IMR-90 (cell line): Measurements from ENCODE around the gene ATPAF2. TPM values are rescaled to one million over a fixed set of nuclear protein-coding genes. Genes with fewer than 3 reads are reported as not detected.

Experiments used
- ATAC-seq: fragments of 200-7000 bp; cut with Tn5 transposase; 2 replicates; pipeline ENCODE4 v1.9.1; 2020; ENCODE audit warnings: low read depth, mild to moderate bottlenecking, moderate library complexity
- BruUV-seq: library from RNA; stranded (reverse); fragments of 400-500 nt; replicated peaks from 2 replicates; lab custom pipeline; 2021; lab: Mats Ljungman, UMichigan
- CTCF ChIA-PET: fragments of 300-600 bp; formaldehyde crosslinking; extraction: SDS; loops from one replicate; lab custom pipeline; 2021; ENCODE audit warnings: antibody characterized with exemption; lab: Yijun Ruan, JAX
- POLR2A ChIA-PET: fragments of 300-600 bp; sonication (Branson Sonifier 250); formaldehyde crosslinking; loops from one replicate; lab custom pipeline; 2022; ENCODE audit warnings: antibody characterized with exemption; ENCODE audit not compliant: unreplicated experiment; lab: Charles Lee
- DNase-seq: peaks from one replicate; pipeline ENCODE4 v3.0.0; 2013
- H2AFZ ChIP-seq: replicated peaks from 2 replicates; pipeline ENCODE3; 2013; ENCODE audit warnings: low read length, mild to moderate bottlenecking; ENCODE audit not compliant: poor library complexity
- H2AK5ac ChIP-seq: 2 replicates; pipeline ENCODE4 v1.6.1; 2013; ENCODE audit warnings: low read depth, low read length, inconsistent platforms
- H2AK9ac ChIP-seq: replicated peaks from 2 replicates; pipeline ENCODE3; 2013; ENCODE audit warnings: mild to moderate bottlenecking, low read depth, low read length, moderate library complexity; ENCODE audit not compliant: poor library complexity
- H2BK120ac ChIP-seq: 2 replicates; pipeline ENCODE4 v1.6.1; 2013; ENCODE audit warnings: low read depth, low read length, inconsistent platforms
- H2BK15ac ChIP-seq: 3 replicates; pipeline ENCODE4 v1.6.1; 2013; ENCODE audit warnings: low read depth, low read length, inconsistent platforms
- H2BK20ac ChIP-seq: 2 replicates; pipeline ENCODE4 v1.6.1; 2013; ENCODE audit warnings: low read depth, mild to moderate bottlenecking, inconsistent platforms, low read length, moderate library complexity
- H2BK5ac ChIP-seq: 2 replicates; pipeline ENCODE4 v1.6.1; 2013; ENCODE audit warnings: mild to moderate bottlenecking, low read depth, low read length, inconsistent platforms; ENCODE audit not compliant: poor library complexity, severe bottlenecking
- H3K14ac ChIP-seq: replicated peaks from 2 replicates; pipeline ENCODE4 v1.6.1; 2013; ENCODE audit warnings: low read depth, low read length, inconsistent platforms
- H3K18ac ChIP-seq: 2 replicates; pipeline ENCODE4 v1.6.1; 2013; ENCODE audit warnings: low read depth, low read length, control low read depth
- H3K23ac ChIP-seq: 2 replicates; pipeline ENCODE4 v1.6.1; 2013; ENCODE audit warnings: low read depth, low read length, inconsistent platforms
- H3K27ac ChIP-seq: 2 replicates; pipeline ENCODE4 v1.5.1; 2013; ENCODE audit warnings: mild to moderate bottlenecking, control low read depth, low read length; ENCODE audit not compliant: insufficient read depth
- H3K27me3 ChIP-seq: 2 replicates; pipeline ENCODE4 v1.6.1; 2013; ENCODE audit warnings: low read length; ENCODE audit not compliant: control insufficient read depth, insufficient read depth
- H3K36me3 ChIP-seq: 2 replicates; pipeline ENCODE4 v1.6.1; 2013; ENCODE audit warnings: low read length, mixed read lengths; ENCODE audit not compliant: control insufficient read depth, insufficient read depth
- H3K4ac ChIP-seq: 2 replicates; pipeline ENCODE4 v1.6.1; 2013; ENCODE audit warnings: low read depth, low read length, inconsistent platforms
- H3K4me1 ChIP-seq: 2 replicates; pipeline ENCODE4 v1.6.1; 2013; ENCODE audit warnings: low read length, mixed read lengths; ENCODE audit not compliant: control insufficient read depth, insufficient read depth
- H3K4me2 ChIP-seq: 2 replicates; pipeline ENCODE4 v1.6.1; 2013; ENCODE audit warnings: low read depth, mild to moderate bottlenecking, control low read depth, low read length, moderate library complexity
- H3K4me3 ChIP-seq: 2 replicates; pipeline ENCODE4 v1.5.1; 2013; ENCODE audit warnings: low read depth, mild to moderate bottlenecking, control low read depth, low read length, moderate library complexity; ENCODE audit not compliant: insufficient read depth
- H3K56ac ChIP-seq: 2 replicates; pipeline ENCODE4 v1.6.1; 2013; ENCODE audit warnings: low read length, inconsistent platforms; ENCODE audit not compliant: insufficient read depth; ENCODE audit errors: extremely low read depth
- H3K79me1 ChIP-seq, 2 experiments: 2 replicates each; pipeline ENCODE4 v1.6.1; 2013; ENCODE audit warnings: low read length in 2 of 2, inconsistent platforms in 1 of 2, low read depth in 1 of 2
- H3K9ac ChIP-seq: 2 replicates; pipeline ENCODE4 v1.6.1; 2013; ENCODE audit warnings: low read depth, low read length, control low read depth
- H3K9me1 ChIP-seq: 2 replicates; pipeline ENCODE4 v1.6.1; 2013; ENCODE audit warnings: low read length, inconsistent platforms; ENCODE audit not compliant: insufficient read depth
- H3K9me3 ChIP-seq: 2 replicates; pipeline ENCODE4 v1.6.1; 2013; ENCODE audit warnings: low read length; ENCODE audit not compliant: control insufficient read depth, insufficient read depth
- H4K20me1 ChIP-seq: 2 replicates; pipeline ENCODE4 v1.6.1; 2013; ENCODE audit warnings: low read length, inconsistent platforms; ENCODE audit not compliant: insufficient read depth
- H4K5ac ChIP-seq: 2 replicates; pipeline ENCODE4 v1.6.1; 2013; ENCODE audit warnings: mild to moderate bottlenecking, low read depth, low read length, control low read depth
- H4K8ac ChIP-seq, 2 experiments: 2 replicates each; pipeline ENCODE4 v1.6.1; 2013; ENCODE audit warnings: low read depth in 2 of 2, low read length in 2 of 2, control low read depth in 1 of 2, inconsistent platforms in 1 of 2
- H4K91ac ChIP-seq: 2 replicates; pipeline ENCODE4 v1.6.1; 2013; ENCODE audit warnings: low read depth, low read length, inconsistent platforms; ENCODE audit not compliant: insufficient read depth
- BHLHE40 ChIP-seq: fragments of 150-350 bp; IDR thresholded peaks from 2 replicates; pipeline ENCODE4 v1.6.1; 2016; ENCODE audit warnings: mild to moderate bottlenecking, low read depth, low read length
- CEBPB ChIP-seq: IDR thresholded peaks from 2 replicates; pipeline ENCODE4 v1.6.1; 2012; ENCODE audit warnings: low read depth, low read length, improper control_type of control experiment
- CHD1 ChIP-seq: IDR thresholded peaks from 2 replicates; pipeline ENCODE4 v1.6.1; 2012; ENCODE audit warnings: low read depth, low read length, improper control_type of control experiment
- ELK1 ChIP-seq: fragments of 150-350 bp; IDR thresholded peaks from 2 replicates; pipeline ENCODE4 v1.6.1; 2016; ENCODE audit warnings: low read depth, mild to moderate bottlenecking, low read length, moderate library complexity, borderline replicate concordance
- FOS ChIP-seq: fragments of 150-350 bp; IDR thresholded peaks from 2 replicates; pipeline ENCODE4 v1.6.1; 2016; ENCODE audit warnings: low read depth, low read length
- MAFK ChIP-seq: IDR thresholded peaks from 2 replicates; pipeline ENCODE4 v1.6.1; 2012; ENCODE audit warnings: low read depth, low read length, improper control_type of control experiment
- MAZ ChIP-seq: IDR thresholded peaks from 2 replicates; pipeline ENCODE4 v1.6.1; 2012; ENCODE audit warnings: low read depth, mild to moderate bottlenecking, low read length, improper control_type of control experiment, moderate library complexity, borderline replicate concordance
- MXI1 ChIP-seq: IDR thresholded peaks from 2 replicates; pipeline ENCODE4 v1.6.1; 2012; ENCODE audit warnings: low read depth, mild to moderate bottlenecking, low read length, moderate library complexity, borderline replicate concordance
- NFE2L2 ChIP-seq: fragments of 150-350 bp; IDR thresholded peaks from 2 replicates; pipeline ENCODE4 v1.6.1; 2016; ENCODE audit warnings: low read depth, mild to moderate bottlenecking, low read length
- POLR2A ChIP-seq: IDR thresholded peaks from 2 replicates; pipeline ENCODE4 v1.6.1; 2012; ENCODE audit warnings: mild to moderate bottlenecking, low read depth, low read length
- RAD21 ChIP-seq: IDR thresholded peaks from 2 replicates; pipeline ENCODE4 v1.6.1; 2012; ENCODE audit warnings: low read length, improper control_type of control experiment
- RCOR1 ChIP-seq: IDR thresholded peaks from 2 replicates; pipeline ENCODE4 v1.6.1; 2012; ENCODE audit warnings: mild to moderate bottlenecking, low read length, improper control_type of control experiment; ENCODE audit not compliant: insufficient replicate concordance
- RFX5 ChIP-seq: IDR thresholded peaks from 2 replicates; pipeline ENCODE4 v1.8.0; 2012; ENCODE audit warnings: low read depth, mild to moderate bottlenecking, low read length, moderate library complexity
- USF2 ChIP-seq: fragments of 150-350 bp; IDR thresholded peaks from 2 replicates; pipeline ENCODE4 v1.6.1; 2017; ENCODE audit warnings: mild to moderate bottlenecking, antibody characterized with exemption, low read length, low read depth
- WGBS, 2 experiments: methylation state at CpG; one replicate each; pipeline versions ENCODE4 v1.1.5 to v1.1.7; 2013; ENCODE audit warnings: missing lambda C conversion rate in 2 of 2; ENCODE audit not compliant: insufficient read length in 1 of 2; ENCODE audit errors: extremely low coverage in 2 of 2; 5-methylcytosine and 5-hydroxymethylcytosine counted together
- dilution Hi-C: fragments of 300-500 bp; cut with HindIII; formaldehyde crosslinking; loops from one replicate; pipeline ENCODE4 v1.14.3; 2018; ENCODE audit warnings: low sequenced_read_pairs; ENCODE audit not compliant: unreplicated experiment
- in situ Hi-C: fragments of 300-500 bp; cut with MboI; formaldehyde crosslinking; loops from 3 replicates; pipeline ENCODE4 v1.14.3; 2019; ENCODE audit warnings: low sequenced_read_pairs, inconsistent platforms, mixed read lengths
- intact Hi-C: fragments of 100-400 bp; cut with micrococcal nuclease; formaldehyde crosslinking; loops from 2 replicates; pipeline ENCODE4 v1.10.0; 2022
- polyA plus RNA-seq, 3 experiments: library from polyadenylated mRNA; depleted of rRNA; stranded (reverse); fragments of >200 nt; gene quantifications; 2 replicates each; pipeline ENCODE4 v1.2.3, GENCODE V29; 2012; ENCODE audit warnings: low replicate concordance in 1 of 3
- total RNA-seq: library from RNA; depleted of rRNA; stranded (reverse); fragments of >200 nt; gene quantifications from 2 replicates; pipeline ENCODE4 v1.2.3, GENCODE V29; 2012

The ATPAF2 gene
- total and polyA plus RNA-seq, 2 of the 4 experiments (the other 2 are of a cell fraction), result 19.5 to 27.6 TPM

DNA sequence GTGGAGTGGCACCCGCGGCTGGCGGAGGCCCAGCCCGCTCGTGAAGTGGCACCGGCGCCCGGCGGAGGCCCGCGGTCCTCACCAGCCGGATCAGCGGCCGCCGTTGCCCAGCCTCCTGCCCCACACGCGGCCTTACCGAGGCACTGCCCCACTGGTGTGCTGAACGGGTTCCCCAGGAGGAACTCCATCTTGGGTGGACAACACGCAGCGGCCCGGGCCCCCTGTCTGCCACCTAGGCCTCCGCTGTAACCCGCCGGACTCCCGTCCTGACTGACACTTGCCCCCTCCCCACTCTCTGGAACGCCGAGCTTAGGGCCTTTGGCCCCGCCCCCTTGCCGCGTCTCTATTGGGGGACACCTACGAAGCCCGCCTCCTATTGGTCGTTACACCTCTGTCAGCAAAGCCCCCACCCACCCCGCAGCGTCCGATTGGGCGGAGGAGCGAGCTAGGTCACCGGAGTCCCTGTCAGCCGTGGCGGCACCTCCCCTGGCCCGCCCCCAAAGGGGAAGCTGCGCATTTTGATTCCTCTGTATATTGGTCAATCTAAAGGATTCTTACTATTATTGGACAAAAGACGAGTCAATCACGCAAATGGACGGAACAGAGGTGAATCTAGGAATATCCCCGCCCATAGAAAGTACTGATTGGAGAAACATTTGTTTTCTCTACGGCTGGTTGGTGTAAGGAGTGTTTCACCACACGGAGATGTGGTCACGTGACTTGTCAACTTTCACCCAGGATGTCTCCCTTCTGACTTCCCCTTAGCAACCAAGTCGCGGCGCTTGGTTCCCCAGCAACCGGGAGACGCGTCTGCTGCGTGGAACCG, 66.6 kb downstream of the ATPAF2 start, which contains the start of the genes DRC3 and TOM1L2:
TSS of gene DRC3 (plus strand) at position 737 of the 826 bp plus-strand sequence. CDS start 4,737 bp downstream, outside the sequence.
TSS of gene TOM1L2 (minus strand) at position 275 of the 826 bp plus-strand sequence. CDS start at position 188, 87 bp downstream.
- Histone ChIP-seq H3K23ac (peak within 1 kb of the TSS; percentile 92), H3K18ac (no peak within 1 kb of the TSS), H4K8ac (peak within 1 kb of the TSS in 1 of 2 experiments; percentile 28; a peak in 1 of 4 replicates), H3K36me3 (no peaks in the 10 kb centered on the region), H2BK15ac (no peak within 1 kb of the TSS; the same call in 2 of the 3 replicates), H3K56ac (no peak within 1 kb of the TSS), H4K5ac (no peak within 1 kb of the TSS), H3K27ac (peak within 1 kb of the TSS; percentile 36), H2BK120ac (no peak within 1 kb of the TSS), H2BK5ac (peak within 1 kb of the TSS; percentile 20), H3K4me3 (peak within 1 kb of the TSS; percentile 66), H2AK5ac (peak within 1 kb of the TSS; percentile 64; the same call in 1 of the 2 replicates), H4K91ac (peak within 1 kb of the TSS; percentile 29), H3K79me1 (peaks cover 10 to 41% of the 10 kb centered on the region in 2 experiments), H3K9me1 (peaks cover 8% of the 10 kb centered on the region; the same call in 1 of the 2 replicates), H2AFZ (peak within 1 kb of the TSS; percentile 96), H3K9me3 (no peaks in the 10 kb centered on the region), H2AK9ac (peak within 1 kb of the TSS; percentile 92), H3K4me2 (peak within 1 kb of the TSS; percentile 87), H4K20me1 (peaks cover 17% of the 10 kb centered on the region; the same call in 1 of the 2 replicates), H3K27me3 (no peaks in the 10 kb centered on the region), H3K9ac (peak within 1 kb of the TSS; percentile 26), H3K4ac (peak within 1 kb of the TSS; percentile 24), H2BK20ac (no peak within 1 kb of the TSS), H3K14ac (peak within 1 kb of the TSS; percentile 36; the same call in 1 of the 2 replicates), H3K4me1 (peaks cover 9% of the 10 kb centered on the region)
- WGBS, 2 experiments, result 0% methylated on average over 21 of the region's 59 CpGs; no CpG with 5 or more reads in 1 of the 2 experiments
- ChIA-PET POLR2A (interaction anchor here (0.6 to 0.7 kb wide), 2 partner anchors 39 to 51 kb away, joined by 4 to 6 read pairs; no protein-coding TSS in a partner anchor), CTCF (interaction anchor here (0.7 to 1.1 kb wide), 4 partner anchors 13 to 58 kb away, joined by 3 to 5 read pairs (median 3); no protein-coding TSS in a partner anchor)
- intact Hi-C loops (loop anchor here (1.0 to 5.0 kb wide), 3 partner anchors 50 to 81 kb away; no protein-coding TSS in a partner anchor), in situ Hi-C loops (no loop called here), dilution Hi-C loops (no loop called here)
- peak; percentile 96 for ATAC-seq
- no TSS peak for BruUV-seq
- peak; percentile 100 for DNase-seq
- TF ChIP-seq MXI1 (peak; percentile 98), ELK1 (no peak), NFE2L2 (no peak), POLR2A (peak; percentile 82), RCOR1 (no peak), CEBPB (peak; percentile 84; the same call in 1 of the 2 replicates), BHLHE40 (peak; percentile 92), USF2 (peak; percentile 98), RAD21 (peak; percentile 18; the same call in 1 of the 2 replicates), MAFK (no peak), FOS (peak; percentile 80; the same call in 1 of the 2 replicates), MAZ (peak; percentile 98), RFX5 (peak; percentile 48; the same call in 1 of the 2 replicates), CHD1 (no peak)
